HepG2 (cell line): ENCODE measurements around the gene USP36. TPM values are rescaled to one million over a fixed set of nuclear protein-coding genes. Genes with fewer than 3 reads are reported as not detected.

ENCODE experiments used
- ARNT ChIP-seq: fragments of 450-650 bp; IDR thresholded peaks from 2 replicates; pipeline ENCODE4 v1.6.1; 2017
- MZF1 ChIP-seq: sonication (generic); formaldehyde crosslinking; IDR thresholded peaks from 2 replicates; pipeline ENCODE4 v1.8.1; 2023; ENCODE audit warnings: mild to moderate bottlenecking, missing genetic modification reagents, borderline replicate concordance
- STAG1 ChIP-seq: sonication (generic); formaldehyde crosslinking; IDR thresholded peaks from 2 replicates; pipeline ENCODE4 v1.4.0; 2020; ENCODE audit warnings: missing genetic modification reagents
- TOE1 ChIP-seq: sonication (generic); formaldehyde crosslinking; IDR thresholded peaks from 2 replicates; pipeline ENCODE4 v1.4.0; 2020; ENCODE audit warnings: mild to moderate bottlenecking, missing genetic modification reagents
- XBP1 ChIP-seq: sonication (generic); formaldehyde crosslinking; IDR thresholded peaks from 2 replicates; pipeline ENCODE4 v1.5.0; 2020; ENCODE audit warnings: missing genetic modification reagents
- ZHX2 ChIP-seq, 2 experiments: sonication (generic) in 1 of 2; formaldehyde crosslinking in 1 of 2; IDR thresholded peaks; 2 replicates each; pipeline versions ENCODE4 v1.6.1 to v1.9.0; 2014 to 2022; ENCODE audit warnings: antibody characterized with exemption in 1 of 2, borderline replicate concordance in 1 of 2, inconsistent platforms in 1 of 2, low read depth in 1 of 2, missing genetic modification reagents in 1 of 2
- ZNF121 ChIP-seq: sonication (generic); formaldehyde crosslinking; IDR thresholded peaks from 2 replicates; pipeline ENCODE4 v1.5.0; 2020; ENCODE audit warnings: mild to moderate bottlenecking, missing genetic modification reagents
- ZNF280D ChIP-seq: sonication (generic); formaldehyde crosslinking; IDR thresholded peaks from 2 replicates; pipeline ENCODE4 v1.5.1; 2020; ENCODE audit warnings: mild to moderate bottlenecking, missing genetic modification reagents
- ZNF282 ChIP-seq: fragments of 450-650 bp; IDR thresholded peaks from 2 replicates; pipeline ENCODE4 v1.6.1; 2018; ENCODE audit not compliant: partially characterized antibody
- ZNF30 ChIP-seq: sonication (generic); formaldehyde crosslinking; IDR thresholded peaks from 2 replicates; pipeline ENCODE4 v1.5.0; 2020; ENCODE audit warnings: mild to moderate bottlenecking, missing genetic modification reagents
- ZNF354B ChIP-seq: sonication (generic); formaldehyde crosslinking; IDR thresholded peaks from 2 replicates; pipeline ENCODE4 v1.8.0; 2022; ENCODE audit warnings: mild to moderate bottlenecking, missing genetic modification reagents
- ZNF572 ChIP-seq: sonication (generic); formaldehyde crosslinking; IDR thresholded peaks from 2 replicates; pipeline ENCODE4 v1.5.1; 2020; ENCODE audit warnings: mild to moderate bottlenecking, missing genetic modification reagents
- ZNF644 ChIP-seq: IDR thresholded peaks from 2 replicates; pipeline ENCODE4 v1.6.1; 2016; ENCODE audit warnings: low read depth
- polyA plus RNA-seq, 8 experiments: library from polyadenylated mRNA; depleted of rRNA in 3 of 8; stranded (reverse) in 7 of 8; unstranded in 1 of 8; fragments of >200 nt; fragmentation: Illumina TruSeq in 4 of 8; extraction: Trizol in 4 of 8; gene quantifications; 2 replicates each; pipeline versions ENCODE4 v1.2.1 to v1.2.3, GENCODE V29; 2011 to 2016; ENCODE audit warnings: low read depth in 4 of 8, missing spikeins in 1 of 8, mixed read lengths in 1 of 8; ENCODE audit not compliant: insufficient read depth in 1 of 8
- total RNA-seq, 5 experiments: library from RNA; depleted of rRNA; stranded (reverse); fragments of >200 nt; fragmentation: Illumina TruSeq; extraction: Trizol; gene quantifications; 2 replicates each; pipeline ENCODE4 v1.2.3, GENCODE V29; 2016; ENCODE audit warnings: low read depth in 1 of 5
- TF ChIP-seq, protein P1 (sequence below): sonication (generic); formaldehyde crosslinking; IDR thresholded peaks from 2 replicates; pipeline ENCODE4 v1.5.0; 2020; ENCODE audit warnings: missing genetic modification reagents
- TF ChIP-seq, protein P2 (sequence below): sonication (generic); formaldehyde crosslinking; IDR thresholded peaks from 2 replicates; pipeline ENCODE4 v1.8.1; 2023; ENCODE audit warnings: missing genetic modification reagents, inconsistent platforms, borderline replicate concordance
- TF ChIP-seq, protein P3 (sequence below): sonication (generic); formaldehyde crosslinking; conservative IDR thresholded peaks from 2 replicates; pipeline ENCODE4 v1.4.0; 2020; ENCODE audit warnings: missing genetic modification reagents

The USP36 gene
- total and polyA plus RNA-seq, 2 of the 13 experiments (the other 11 are each of a cell fraction or from before 2014, with no cell fraction given): 29.6 to 45.9 TPM

DNA sequence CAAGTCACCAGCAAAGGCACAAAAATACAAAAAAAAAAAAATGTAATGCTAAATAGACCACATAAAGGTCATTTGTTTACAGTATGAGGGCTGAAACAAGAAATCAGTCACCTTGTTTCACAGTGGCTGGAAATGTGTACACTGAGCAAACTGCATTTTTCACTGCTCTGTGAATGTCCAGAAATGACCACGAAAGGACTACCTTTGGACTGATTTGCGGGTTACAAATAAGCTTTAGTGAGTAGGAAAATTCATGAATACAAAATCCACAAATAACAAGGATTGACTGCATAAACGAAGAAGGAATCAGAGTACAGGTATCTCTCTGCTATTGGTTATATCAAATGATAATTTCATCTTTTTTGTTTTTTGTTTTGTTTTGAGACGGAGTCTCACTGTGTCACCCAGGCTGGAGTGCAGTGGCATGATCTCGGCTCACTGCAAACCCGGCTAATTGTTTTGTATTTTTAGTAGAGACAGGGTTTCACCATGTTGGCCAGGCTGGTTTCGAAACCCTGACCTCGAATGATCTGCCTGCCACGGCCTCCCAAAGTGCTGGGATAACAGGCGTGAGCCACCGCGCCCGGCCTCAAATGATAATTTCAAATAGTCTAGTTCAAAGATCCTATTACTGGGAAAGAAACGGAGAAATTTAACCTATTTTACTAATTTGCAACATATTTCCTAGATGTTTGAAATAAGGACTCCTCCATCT is 89.0 kb downstream of the USP36 start (continued):
- TF ChIP-seq ZNF644 (CRISPR knock-in tag) (0 out of 2 replicates have a peak, but pooled peaks have one; percentile 25), ZNF354B (CRISPR knock-in tag) (no peak), MZF1 (no peak), TOE1 (CRISPR knock-in tag) (no peak), ZNF282 (no peak), ARNT (no peak), ZNF30 (CRISPR knock-in tag) (no peak), XBP1 (CRISPR knock-in tag) (no peak), STAG1 (CRISPR knock-in tag) (no peak), ZNF572 (no peak), ZHX2 (IDR thresholded peaks at IDR 0.05; ENCODE audit: low read depth) (no peak), ZHX2 (CRISPR knock-in tag; IDR thresholded peaks at IDR 0.05; ENCODE audit: borderline replicate concordance) (no peak), ZNF121 (CRISPR knock-in tag) (peak; percentile 47; the same call in 1 of the 2 replicates), ZNF280D (CRISPR knock-in tag) (peak; percentile 94; the same call in 1 of the 2 replicates)
- TF ChIP-seq, protein P1, sequence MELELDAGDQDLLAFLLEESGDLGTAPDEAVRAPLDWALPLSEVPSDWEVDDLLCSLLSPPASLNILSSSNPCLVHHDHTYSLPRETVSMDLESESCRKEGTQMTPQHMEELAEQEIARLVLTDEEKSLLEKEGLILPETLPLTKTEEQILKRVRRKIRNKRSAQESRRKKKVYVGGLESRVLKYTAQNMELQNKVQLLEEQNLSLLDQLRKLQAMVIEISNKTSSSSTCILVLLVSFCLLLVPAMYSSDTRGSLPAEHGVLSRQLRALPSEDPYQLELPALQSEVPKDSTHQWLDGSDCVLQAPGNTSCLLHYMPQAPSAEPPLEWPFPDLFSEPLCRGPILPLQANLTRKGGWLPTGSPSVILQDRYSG (CRISPR knock-in tag): no peak
- TF ChIP-seq, protein P2, sequence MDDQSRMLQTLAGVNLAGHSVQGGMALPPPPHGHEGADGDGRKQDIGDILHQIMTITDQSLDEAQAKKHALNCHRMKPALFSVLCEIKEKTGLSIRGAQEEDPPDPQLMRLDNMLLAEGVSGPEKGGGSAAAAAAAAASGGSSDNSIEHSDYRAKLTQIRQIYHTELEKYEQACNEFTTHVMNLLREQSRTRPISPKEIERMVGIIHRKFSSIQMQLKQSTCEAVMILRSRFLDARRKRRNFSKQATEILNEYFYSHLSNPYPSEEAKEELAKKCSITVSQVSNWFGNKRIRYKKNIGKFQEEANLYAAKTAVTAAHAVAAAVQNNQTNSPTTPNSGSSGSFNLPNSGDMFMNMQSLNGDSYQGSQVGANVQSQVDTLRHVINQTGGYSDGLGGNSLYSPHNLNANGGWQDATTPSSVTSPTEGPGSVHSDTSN (CRISPR knock-in tag): no peak
- TF ChIP-seq, protein P3, sequence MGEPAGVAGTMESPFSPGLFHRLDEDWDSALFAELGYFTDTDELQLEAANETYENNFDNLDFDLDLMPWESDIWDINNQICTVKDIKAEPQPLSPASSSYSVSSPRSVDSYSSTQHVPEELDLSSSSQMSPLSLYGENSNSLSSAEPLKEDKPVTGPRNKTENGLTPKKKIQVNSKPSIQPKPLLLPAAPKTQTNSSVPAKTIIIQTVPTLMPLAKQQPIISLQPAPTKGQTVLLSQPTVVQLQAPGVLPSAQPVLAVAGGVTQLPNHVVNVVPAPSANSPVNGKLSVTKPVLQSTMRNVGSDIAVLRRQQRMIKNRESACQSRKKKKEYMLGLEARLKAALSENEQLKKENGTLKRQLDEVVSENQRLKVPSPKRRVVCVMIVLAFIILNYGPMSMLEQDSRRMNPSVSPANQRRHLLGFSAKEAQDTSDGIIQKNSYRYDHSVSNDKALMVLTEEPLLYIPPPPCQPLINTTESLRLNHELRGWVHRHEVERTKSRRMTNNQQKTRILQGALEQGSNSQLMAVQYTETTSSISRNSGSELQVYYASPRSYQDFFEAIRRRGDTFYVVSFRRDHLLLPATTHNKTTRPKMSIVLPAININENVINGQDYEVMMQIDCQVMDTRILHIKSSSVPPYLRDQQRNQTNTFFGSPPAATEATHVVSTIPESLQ (CRISPR knock-in tag): no peak
